ELF-1 (cell line): Measurements from ENCODE around the gene EARS2.
"Not testable (repeated sequence)": the region's sequence is repeated elsewhere in the genome, so short reads cannot be mapped to it uniquely, and the experiment has no call there.

Experiments used
- DNase-seq: peaks from one replicate; pipeline ENCODE4 v3.0.0-alpha.2; 2016; ENCODE audit warnings: low read depth, low spot score

The EARS2 gene

DNA sequence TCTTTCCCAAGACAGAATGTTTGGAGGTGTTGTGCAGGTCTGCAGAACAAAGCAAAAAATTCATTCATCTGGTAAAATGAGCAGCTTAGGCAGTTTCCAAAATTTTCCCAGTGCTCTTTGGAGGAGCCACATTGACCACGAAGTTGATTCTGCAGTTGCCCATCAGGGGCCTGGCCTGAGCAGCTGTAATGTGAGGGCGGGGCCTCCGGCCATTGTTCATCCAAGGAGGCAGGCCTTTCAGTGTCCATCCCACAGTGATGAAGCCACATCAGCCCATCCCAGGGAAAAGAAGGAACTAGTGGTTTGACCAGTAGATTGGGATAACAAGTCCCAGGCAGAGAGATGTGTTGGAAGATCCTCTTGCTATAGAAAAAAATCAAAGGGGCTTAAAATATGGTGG is 10.5 kb upstream of the EARS2 start:
- no peak for DNase-seq

DNA sequence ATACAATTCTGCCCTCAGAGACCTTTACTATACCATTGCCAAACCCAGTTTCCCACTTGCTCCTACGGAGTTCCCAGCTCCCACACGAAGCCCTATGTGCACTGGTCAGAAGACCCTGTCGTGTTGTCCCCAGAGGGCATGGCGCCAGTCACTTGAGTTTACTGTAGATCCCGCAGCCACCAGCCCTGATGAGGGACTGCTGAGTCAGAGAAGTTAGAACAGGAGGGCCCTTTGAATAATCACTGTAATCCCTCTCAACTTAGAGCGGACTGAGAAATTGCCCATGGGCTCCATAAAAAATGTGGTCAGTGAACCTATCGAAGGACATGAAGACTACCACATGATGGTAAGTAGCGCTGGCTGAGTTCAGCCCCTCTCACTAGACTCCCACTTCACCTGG is 9.6 kb upstream of the EARS2 start:
- DNase-seq = no peak

GRCh38 chr16:23564575-23565363 is 7.6 kb upstream of the EARS2 start:
- no peak for DNase-seq

GRCh38 chr16:23563186-23563585 is 6.0 kb upstream of the EARS2 start:
- no peak for DNase-seq

DNA sequence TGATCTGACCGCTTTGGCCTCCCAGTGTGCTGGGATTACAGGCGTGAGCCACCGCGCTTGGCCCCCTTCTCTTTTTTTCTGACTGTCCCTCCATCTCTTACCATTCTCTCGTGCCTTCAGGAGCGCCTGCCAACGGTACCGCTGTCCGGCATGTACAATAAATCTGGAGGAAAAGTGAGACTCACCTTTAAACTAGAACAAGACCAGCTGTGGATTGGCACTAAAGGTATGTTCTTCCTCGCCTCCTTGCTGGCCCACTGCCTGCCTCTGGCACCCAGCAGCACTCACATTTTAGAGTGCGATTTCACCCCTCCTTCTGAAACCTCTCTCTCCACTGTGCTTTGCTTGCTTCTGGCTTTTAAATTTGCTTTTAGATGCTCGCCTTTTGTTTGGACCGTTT is 5.4 kb upstream of the EARS2 start:
- no peak for DNase-seq

GRCh38 chr16:23561586-23561985 is 4.4 kb upstream of the EARS2 start:
- DNase-seq = no peak

DNA sequence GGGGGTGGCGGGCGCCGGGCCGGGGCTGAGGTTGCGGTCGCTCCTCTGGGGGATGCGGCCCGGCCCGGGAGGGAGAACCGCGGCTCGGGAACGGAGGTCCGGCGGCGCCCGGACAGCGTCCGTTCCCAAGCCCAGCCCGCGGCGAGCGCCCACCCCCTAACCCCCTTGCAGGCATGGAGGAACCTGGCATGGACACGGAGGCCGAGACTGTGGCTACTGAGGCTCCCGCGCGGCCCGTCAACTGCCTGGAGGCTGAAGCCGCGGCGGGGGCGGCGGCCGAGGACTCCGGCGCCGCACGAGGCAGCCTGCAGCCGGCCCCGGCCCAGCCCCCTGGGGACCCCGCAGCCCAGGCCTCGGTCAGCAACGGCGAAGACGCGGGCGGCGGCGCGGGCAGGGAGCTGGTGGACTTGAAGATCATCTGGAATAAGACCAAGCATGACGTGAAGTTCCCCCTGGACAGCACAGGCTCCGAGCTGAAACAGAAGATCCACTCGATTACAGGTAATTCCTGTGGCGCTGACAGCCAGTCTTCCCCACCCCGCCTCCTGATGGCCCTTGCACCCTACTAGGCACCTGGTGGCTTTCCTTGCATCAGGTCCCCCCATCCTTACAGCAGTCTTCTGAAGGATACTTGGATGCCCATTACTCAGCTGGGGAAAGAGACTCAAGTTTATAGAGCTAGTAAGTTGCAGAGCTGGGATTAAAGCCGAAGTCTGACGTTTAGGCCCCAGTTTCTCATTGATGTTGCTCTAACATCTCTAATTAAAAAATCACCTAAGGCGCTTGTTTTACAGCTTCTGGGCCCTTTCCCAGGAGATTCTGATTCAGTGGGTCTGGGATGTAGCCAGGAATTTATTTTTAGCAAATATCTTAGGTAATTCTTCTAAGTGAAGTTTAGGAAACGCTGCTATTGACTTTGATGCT is 891 bp upstream of the EARS2 start:
- DNase-seq = no peak

- no peak for DNase-seq
Measured at GRCh38 chr16:23554536-23554935, 2.6 kb downstream of the EARS2 start.

DNA sequence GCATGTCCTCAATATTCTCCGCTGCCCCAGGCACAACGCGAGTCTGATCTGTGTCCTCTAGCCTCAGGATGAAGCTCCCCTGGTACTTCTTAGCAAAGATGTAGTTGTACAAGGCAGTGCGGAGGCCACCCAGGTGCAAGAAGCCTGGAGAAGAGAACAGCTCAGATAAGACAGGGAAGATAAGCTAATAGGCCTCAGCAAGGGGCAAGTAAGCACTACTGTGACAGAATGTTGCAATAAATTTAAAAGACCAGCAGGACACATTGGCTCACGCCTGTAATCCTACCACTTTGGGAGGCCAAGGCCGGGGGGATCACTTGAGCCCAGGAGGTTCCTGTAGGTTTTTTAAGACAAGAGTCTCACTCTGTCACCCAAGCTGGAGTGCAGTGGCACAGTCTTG is 5.0 kb downstream of the EARS2 start:
- DNase-seq = no peak

- DNase-seq = no peak
Measured at GRCh38 chr16:23549938-23550337, 7.2 kb downstream of the EARS2 start.

- DNase-seq = no peak
Measured at GRCh38 chr16:23544436-23544835, 12.7 kb downstream of the EARS2 start.

GRCh38 chr16:23540817-23541178 is 16.4 kb downstream of the EARS2 start:
- not testable (repeated sequence) for DNase-seq

DNA sequence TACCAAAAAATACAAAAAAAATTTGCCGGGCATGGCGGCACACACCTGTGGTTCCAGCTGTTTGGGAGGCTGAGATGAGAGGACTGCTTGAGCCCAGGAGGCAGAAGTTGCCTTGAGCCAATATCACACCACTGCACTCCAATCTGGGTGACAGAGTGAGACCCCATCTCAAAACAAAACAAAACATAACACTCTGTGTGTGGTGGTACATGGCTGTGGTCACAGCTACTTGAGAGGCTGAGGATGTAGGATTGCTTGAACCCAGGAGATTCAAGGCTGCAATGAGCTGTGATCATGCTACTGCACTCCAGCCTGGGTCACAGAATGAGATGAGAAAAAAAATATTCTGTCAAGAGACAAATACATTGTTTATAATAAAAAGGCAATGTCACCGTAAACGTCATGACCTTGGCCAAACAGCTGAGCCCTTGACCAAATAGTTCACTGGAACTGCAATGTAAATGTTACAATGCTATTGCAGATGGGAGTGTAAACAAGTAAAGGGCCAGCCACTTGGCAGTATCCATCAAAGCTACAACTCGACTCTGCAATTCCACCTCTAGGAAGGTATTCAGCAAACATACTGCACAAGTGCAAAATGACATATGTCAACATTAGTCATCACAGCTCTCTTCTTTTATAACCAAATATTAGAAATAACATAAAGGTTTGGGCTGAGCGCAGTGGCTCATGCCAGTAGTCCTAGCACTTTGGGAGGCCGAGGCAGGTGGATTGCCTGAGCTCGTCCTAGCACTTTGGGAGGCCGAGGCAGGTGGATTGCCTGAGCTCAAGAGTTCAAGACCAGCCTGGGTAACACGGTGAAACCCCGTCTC is 16.9 kb downstream of the EARS2 start:
- no peak for DNase-seq

DNA sequence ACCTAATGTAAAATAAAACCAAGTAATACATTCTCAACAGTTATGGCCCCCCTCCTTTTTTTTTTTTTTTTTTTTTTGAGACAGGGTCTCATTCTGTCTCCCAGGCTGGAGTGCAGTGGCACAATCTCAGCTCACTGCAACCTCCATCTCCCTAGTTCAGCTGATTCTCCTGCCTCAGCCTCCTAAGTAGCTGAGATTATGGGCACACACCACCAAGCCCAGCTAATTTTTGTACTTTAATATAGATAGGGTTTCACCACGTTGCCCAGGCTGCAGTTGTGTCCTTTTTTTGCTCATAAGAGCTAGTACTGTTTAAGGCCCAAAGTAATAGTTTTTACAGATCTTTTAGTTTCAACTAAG is 18.3 kb downstream of the EARS2 start:
- no peak for DNase-seq

- no peak for DNase-seq
Measured at GRCh38 chr16:23537390-23537789, 19.8 kb downstream of the EARS2 start.

GRCh38 chr16:23535901-23536300 is 21.2 kb downstream of the EARS2 start:
- no peak for DNase-seq

GRCh38 chr16:23534868-23535860 is 22.0 kb downstream of the EARS2 start:
- DNase-seq = no peak

- DNase-seq = no peak
Measured at GRCh38 chr16:23532448-23532847, 24.7 kb downstream of the EARS2 start.

DNA sequence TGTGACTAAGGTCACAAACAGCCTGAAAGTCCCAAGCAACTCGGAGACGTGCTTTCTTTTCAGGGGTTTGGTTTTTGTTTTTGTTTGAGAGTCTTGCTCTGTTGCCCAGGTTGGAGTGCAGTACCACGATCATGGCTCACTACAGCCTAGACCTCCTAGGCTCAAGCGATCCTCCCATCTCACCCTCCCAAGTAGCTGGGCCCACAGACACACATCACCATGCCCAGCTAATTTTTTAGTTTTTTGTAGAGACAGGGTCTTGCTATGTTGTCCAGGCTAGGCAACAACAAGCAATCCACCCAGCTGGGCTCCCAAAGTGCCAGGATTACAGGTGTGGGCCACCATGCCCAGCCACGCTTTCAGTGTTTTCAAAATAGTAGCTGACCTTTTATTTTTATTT is 27.1 kb downstream of the EARS2 start:
- no peak for DNase-seq

GRCh38 chr16:23528644-23529310 is 28.4 kb downstream of the EARS2 start:
- DNase-seq = no peak
